GM18909 (cell line): Measurements from ENCODE around the gene LARGE1.
"Not testable (repeated sequence)": the region's sequence is repeated elsewhere in the genome, so short reads cannot be mapped to it uniquely, and the experiment has no call there.

ENCODE experiments used
- ATAC-seq: cut with Tn5 transposase; IDR thresholded peaks from one replicate; pipeline ENCODE4 v1.9.1; 2021; ENCODE audit warnings: mild to moderate bottlenecking; ENCODE audit not compliant: unreplicated experiment, poor library complexity

Gene LARGE1

GRCh38 chr22:33860386-33860785 is 59.9 kb downstream of the LARGE1 start:
- no peak for ATAC-seq

- ATAC-seq: no peak
Measured at GRCh38 chr22:33859311-33859710, 61.0 kb downstream of the LARGE1 start.

GRCh38 chr22:33858653-33859052 is 61.6 kb downstream of the LARGE1 start:
- ATAC-seq: not testable (repeated sequence)

GRCh38 chr22:33857767-33858166 is 62.5 kb downstream of the LARGE1 start:
- ATAC-seq: not testable (repeated sequence)

- no peak for ATAC-seq
Measured at GRCh38 chr22:33854724-33855123, 65.6 kb downstream of the LARGE1 start.

- peak; percentile 87 for ATAC-seq
Measured at GRCh38 chr22:33853200-33854097, 66.8 kb downstream of the LARGE1 start.

GRCh38 chr22:33851821-33852384 is 68.4 kb downstream of the LARGE1 start:
- no peak for ATAC-seq

GRCh38 chr22:33851240-33851639 is 69.0 kb downstream of the LARGE1 start:
- no peak for ATAC-seq

- no peak for ATAC-seq
Measured at GRCh38 chr22:33850724-33851123, 69.6 kb downstream of the LARGE1 start.

GRCh38 chr22:33850193-33850592 is 70.1 kb downstream of the LARGE1 start:
- ATAC-seq: no peak

GRCh38 chr22:33848251-33848650 is 72.0 kb downstream of the LARGE1 start:
- ATAC-seq: no peak

- ATAC-seq: no peak
Measured at GRCh38 chr22:33844273-33844672, 76.0 kb downstream of the LARGE1 start.

- ATAC-seq: no peak
Measured at GRCh38 chr22:33842421-33843094, 77.7 kb downstream of the LARGE1 start.

- ATAC-seq: no peak
Measured at GRCh38 chr22:33842006-33842354, 78.3 kb downstream of the LARGE1 start.

GRCh38 chr22:33841281-33842005 is 78.8 kb downstream of the LARGE1 start:
- ATAC-seq: no peak

GRCh38 chr22:33838644-33839043 is 81.6 kb downstream of the LARGE1 start:
- ATAC-seq: no peak

GRCh38 chr22:33837826-33838225 is 82.5 kb downstream of the LARGE1 start:
- no peak for ATAC-seq

GRCh38 chr22:33835265-33835664 is 85.0 kb downstream of the LARGE1 start:
- no peak for ATAC-seq

GRCh38 chr22:33832558-33833151 is 87.6 kb downstream of the LARGE1 start:
- ATAC-seq: no peak

- no peak for ATAC-seq
Measured at GRCh38 chr22:33831651-33832050, 88.6 kb downstream of the LARGE1 start.
